ENCODE measurements around the gene GLIPR2. TPM values are rescaled to one million over a fixed set of nuclear protein-coding genes. Genes with fewer than 3 reads are reported as not detected.

GLIPR2 gene
- total and polyA plus RNA-seq, 2 of the 4 experiments (the other 2 are of a cell fraction), result 35.8 to 43.3 TPM

Other genes with a start within 250 kb of the GLIPR2 start
- 1.1 and 1.7 TPM in 2 replicates for gene HRCT1, start 230.5 kb upstream of the GLIPR2 start, total RNA-seq (2012; rRNA removed)
- 3.9 and 4.4 TPM in 2 replicates for gene HRCT1, start 230.5 kb upstream of the GLIPR2 start, polyA plus RNA-seq (2012; rRNA removed)
- gene SPAAR, start 227.2 kb upstream of the GLIPR2 start, total RNA-seq (2012; rRNA removed), result 0.18 and 0.28 TPM in 2 replicates
- 0.24 and 0.32 TPM in 2 replicates for gene SPAAR, start 227.2 kb upstream of the GLIPR2 start, polyA plus RNA-seq (2012; rRNA removed)
- gene OR2S2, start 178.6 kb upstream of the GLIPR2 start, total RNA-seq (2012; rRNA removed), result 0.56 and 0.90 TPM in 2 replicates
- gene OR2S2, start 178.6 kb upstream of the GLIPR2 start, polyA plus RNA-seq (2012; rRNA removed), result 0.20 and 0.46 TPM in 2 replicates
- 23.5 and 27.2 TPM in 2 replicates for gene RECK, start 99.8 kb upstream of the GLIPR2 start, total RNA-seq (2012; rRNA removed)
- gene RECK, start 99.8 kb upstream of the GLIPR2 start, polyA plus RNA-seq (2012; rRNA removed), result 38.5 and 44.0 TPM in 2 replicates
- gene CCIN, start 32.7 kb downstream of the GLIPR2 start, total RNA-seq (2012; rRNA removed), result 1.1 TPM in 2 replicates
- 0.73 and 0.80 TPM in 2 replicates for gene CCIN, start 32.7 kb downstream of the GLIPR2 start, polyA plus RNA-seq (2012; rRNA removed)
- 133 and 208 TPM in 2 replicates for gene CLTA, start 54.2 kb downstream of the GLIPR2 start, total RNA-seq (2012; rRNA removed)
- gene CLTA, start 54.2 kb downstream of the GLIPR2 start, polyA plus RNA-seq (2012; rRNA removed), result 246 and 280 TPM in 2 replicates
- 28.3 and 34.1 TPM in 2 replicates for gene GNE, start 121.7 kb downstream of the GLIPR2 start, total RNA-seq (2012; rRNA removed)
- gene GNE, start 121.7 kb downstream of the GLIPR2 start, polyA plus RNA-seq (2012; rRNA removed), result 9.8 and 11.7 TPM in 2 replicates